Fibroblast of villous mesenchyme (primary cell): ENCODE measurements around the gene ZNF221. TPM values are rescaled to one million over a fixed set of nuclear protein-coding genes. Genes with fewer than 3 reads are reported as not detected.
A peak's percentile ranks its signal among the peaks of the same experiment; 100 is the strongest.

ENCODE experiments used
- DNase-seq: peaks from one replicate; pipeline ENCODE4 v3.0.0-alpha.2; 2010; ENCODE audit warnings: low read depth
- H3K4me3 ChIP-seq: 2 replicates; pipeline ENCODE4 v1.5.1; 2011; ENCODE audit warnings: low read depth, mild to moderate bottlenecking, low read length
- CTCF ChIP-seq: IDR thresholded peaks from 2 replicates; pipeline ENCODE4 v1.5.1; 2012; ENCODE audit warnings: low read depth, mild to moderate bottlenecking, low read length; ENCODE audit not compliant: insufficient read depth
- total RNA-seq: library from RNA; depleted of rRNA; stranded (reverse); fragments of >200 nt; gene quantifications from 2 replicates; pipeline ENCODE4 v1.2.3, GENCODE V29; 2012

The ZNF221 gene
- total RNA-seq, 1 donor = 10.4 TPM

- no peak overlapping the region for H3K4me3 ChIP-seq
- no peak for TF ChIP-seq CTCF
- DNase-seq = no peak
These were observed 40.1 kb upstream of the ZNF221 start for GRCh38 chr19:43910884-43911283.

GRCh38 chr19:43913383-43913782 lies 37.6 kb upstream of the ZNF221 start:
- TF ChIP-seq CTCF = no peak
- no peak overlapping the region for H3K4me3 ChIP-seq
- no peak for DNase-seq

GRCh38 chr19:43914051-43914450 lies 37.0 kb upstream of the ZNF221 start:
- DNase-seq = no peak
- no peak overlapping the region for H3K4me3 ChIP-seq
- no peak for TF ChIP-seq CTCF

GRCh38 chr19:43923875-43924274 lies 27.2 kb upstream of the ZNF221 start:
- no peak overlapping the region for H3K4me3 ChIP-seq
- TF ChIP-seq CTCF = no peak
- DNase-seq = no peak

GRCh38 chr19:43928820-43929219 lies 22.2 kb upstream of the ZNF221 start:
- peak; percentile 2 for DNase-seq
- TF ChIP-seq CTCF = no peak
- no peak overlapping the region for H3K4me3 ChIP-seq

GRCh38 chr19:43934055-43934984 lies 16.7 kb upstream of the ZNF221 start:
- H3K4me3 ChIP-seq = peak overlapping the region; percentile 82
- DNase-seq = peak; percentile 11
- TF ChIP-seq CTCF = peak; percentile 8
